Coronary artery (tissue), 2 donors: ENCODE measurements around the gene ANXA5.
"Not testable (repeated sequence)": the region's sequence is repeated elsewhere in the genome, so short reads cannot be mapped to it uniquely, and the experiment has no call there.

Source experiments
- DNase-seq: peaks from one replicate; pipeline ENCODE4 v3.0.0-alpha.2; 2017; ENCODE audit warnings: low spot score
- H3K27ac ChIP-seq, 2 donors: fragments of 200-600 bp; sonication (generic); one replicate each; pipeline ENCODE4 v1.5.1; 2016 to 2019
- H3K4me3 ChIP-seq: fragments of 200-600 bp; sonication (generic); 2 replicates; pipeline ENCODE4 v1.5.1; 2016; ENCODE audit warnings: mild to moderate bottlenecking, moderate library complexity
- TF ChIP-seq, protein P1 (sequence below): fragments of 200-600 bp; sonication (generic); IDR thresholded peaks from one replicate; pipeline ENCODE4 v1.5.1; 2019; ENCODE audit warnings: antibody characterized with exemption

The ANXA5 gene

DNA sequence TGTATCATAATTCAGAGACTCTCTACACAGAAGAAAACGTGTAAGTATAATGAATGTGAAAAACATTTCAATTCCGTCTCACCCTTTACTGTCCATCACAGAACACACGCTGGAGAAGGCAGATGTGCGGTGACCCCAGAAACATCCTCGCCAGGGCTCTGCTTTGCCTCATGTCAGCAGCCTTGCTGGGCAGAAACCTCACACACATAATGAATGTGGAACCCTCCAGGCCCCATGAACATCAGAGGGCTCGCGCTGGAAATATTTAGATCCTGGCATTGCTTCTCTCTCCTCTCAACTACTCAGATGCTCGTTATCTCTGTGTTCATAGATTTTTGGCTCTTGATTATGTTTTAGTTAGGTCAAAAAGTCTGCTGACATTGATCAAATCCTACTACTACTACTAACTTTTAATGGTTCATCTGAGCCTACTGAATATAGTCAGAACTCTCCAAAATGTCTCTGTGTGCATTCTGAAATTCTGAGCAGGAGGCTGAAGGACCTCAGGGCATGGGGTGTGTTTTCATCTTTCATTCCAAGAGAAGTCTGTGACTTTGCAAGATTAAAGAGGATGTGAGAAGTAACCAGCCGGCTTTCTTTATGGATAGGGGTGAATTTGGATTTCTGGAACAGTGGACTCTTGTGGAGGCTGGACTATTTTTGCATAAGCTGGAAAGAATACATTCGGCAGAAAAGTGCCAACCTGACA is 41.2 kb upstream of the ANXA5 start:
- no peak for DNase-seq
- no peak overlapping the region for H3K27ac ChIP-seq
- TF ChIP-seq, protein P1, sequence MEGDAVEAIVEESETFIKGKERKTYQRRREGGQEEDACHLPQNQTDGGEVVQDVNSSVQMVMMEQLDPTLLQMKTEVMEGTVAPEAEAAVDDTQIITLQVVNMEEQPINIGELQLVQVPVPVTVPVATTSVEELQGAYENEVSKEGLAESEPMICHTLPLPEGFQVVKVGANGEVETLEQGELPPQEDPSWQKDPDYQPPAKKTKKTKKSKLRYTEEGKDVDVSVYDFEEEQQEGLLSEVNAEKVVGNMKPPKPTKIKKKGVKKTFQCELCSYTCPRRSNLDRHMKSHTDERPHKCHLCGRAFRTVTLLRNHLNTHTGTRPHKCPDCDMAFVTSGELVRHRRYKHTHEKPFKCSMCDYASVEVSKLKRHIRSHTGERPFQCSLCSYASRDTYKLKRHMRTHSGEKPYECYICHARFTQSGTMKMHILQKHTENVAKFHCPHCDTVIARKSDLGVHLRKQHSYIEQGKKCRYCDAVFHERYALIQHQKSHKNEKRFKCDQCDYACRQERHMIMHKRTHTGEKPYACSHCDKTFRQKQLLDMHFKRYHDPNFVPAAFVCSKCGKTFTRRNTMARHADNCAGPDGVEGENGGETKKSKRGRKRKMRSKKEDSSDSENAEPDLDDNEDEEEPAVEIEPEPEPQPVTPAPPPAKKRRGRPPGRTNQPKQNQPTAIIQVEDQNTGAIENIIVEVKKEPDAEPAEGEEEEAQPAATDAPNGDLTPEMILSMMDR, result no peak
- H3K4me3 ChIP-seq, result no peak overlapping the region

DNA sequence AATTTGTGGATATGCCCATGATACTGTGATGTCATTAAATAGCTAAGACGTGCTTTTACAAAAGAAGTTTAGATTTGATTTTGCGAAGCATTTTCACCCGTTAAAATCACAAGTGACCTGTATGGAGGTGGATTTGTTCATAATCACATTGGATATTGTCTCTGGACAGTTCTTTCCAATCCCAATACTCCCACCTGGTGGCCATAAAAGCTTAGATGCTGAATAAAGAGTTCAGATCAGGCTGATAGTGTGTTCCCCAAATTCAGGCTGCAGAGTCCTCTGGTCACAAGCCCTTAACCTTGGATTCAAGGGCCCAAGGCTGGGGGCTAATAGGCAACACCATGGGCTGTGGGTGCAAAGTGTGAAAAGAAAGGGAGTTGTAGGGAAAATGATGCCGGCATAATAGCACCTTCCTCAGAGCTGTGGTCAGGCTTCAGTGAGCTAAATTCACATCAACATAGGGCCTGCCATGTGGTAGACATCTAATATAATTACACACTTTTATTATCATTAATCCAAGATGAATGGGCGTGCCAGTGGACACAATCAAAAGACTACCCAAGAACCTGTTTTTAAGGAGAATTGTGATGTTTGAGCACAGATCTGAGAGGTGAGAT is 40.1 kb upstream of the ANXA5 start:
- H3K27ac ChIP-seq, result no peak overlapping the region
- no peak overlapping the region for H3K4me3 ChIP-seq
- TF ChIP-seq, protein P1, result peak; percentile 24
- no peak for DNase-seq

DNA sequence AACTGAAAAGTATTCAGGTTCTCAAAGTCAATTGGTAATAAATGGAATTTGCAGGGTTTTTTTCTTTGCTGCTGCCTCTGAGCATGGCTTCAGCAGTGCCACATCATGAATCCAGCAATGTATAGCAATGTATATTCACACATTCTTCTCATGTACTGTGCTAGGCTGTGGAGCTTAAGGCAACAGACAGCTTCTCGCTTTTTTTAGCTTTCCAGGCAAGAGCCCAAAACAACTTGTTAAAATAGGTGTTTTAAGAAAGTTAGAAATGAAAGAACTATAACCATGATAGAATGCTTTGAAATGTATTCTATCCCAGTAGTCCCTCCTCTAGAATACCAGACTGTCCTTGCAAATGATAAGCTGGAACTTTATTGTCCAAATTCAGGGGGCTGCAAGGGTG is 37.8 kb upstream of the ANXA5 start:
- DNase-seq, result no peak
- no peak overlapping the region for H3K4me3 ChIP-seq
- no peak overlapping the region for H3K27ac ChIP-seq
- TF ChIP-seq, protein P1, result no peak

DNA sequence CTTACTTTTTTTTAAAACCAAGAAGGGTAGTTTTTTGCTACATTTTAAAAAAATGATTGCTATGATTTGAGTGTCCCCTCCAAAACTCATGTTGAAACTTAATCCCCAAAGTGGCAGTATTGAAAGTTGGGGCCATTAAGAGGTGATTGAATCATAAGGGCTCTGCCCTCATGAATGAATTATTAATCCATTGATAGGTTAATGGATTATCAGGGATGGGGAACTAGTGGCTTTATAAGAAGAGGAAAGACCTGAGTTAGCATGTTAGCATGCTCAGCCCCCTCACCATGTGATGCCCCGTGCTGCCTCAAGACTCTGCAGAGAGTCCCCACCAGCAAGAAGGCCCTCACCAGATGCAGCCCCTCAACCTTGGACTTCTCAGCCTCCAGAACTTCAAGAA is 37.2 kb upstream of the ANXA5 start:
- DNase-seq, result no peak
- TF ChIP-seq, protein P1, result no peak
- Histone ChIP-seq H3K4me3 (no peak overlapping the region), H3K27ac (no peak overlapping the region)

DNA sequence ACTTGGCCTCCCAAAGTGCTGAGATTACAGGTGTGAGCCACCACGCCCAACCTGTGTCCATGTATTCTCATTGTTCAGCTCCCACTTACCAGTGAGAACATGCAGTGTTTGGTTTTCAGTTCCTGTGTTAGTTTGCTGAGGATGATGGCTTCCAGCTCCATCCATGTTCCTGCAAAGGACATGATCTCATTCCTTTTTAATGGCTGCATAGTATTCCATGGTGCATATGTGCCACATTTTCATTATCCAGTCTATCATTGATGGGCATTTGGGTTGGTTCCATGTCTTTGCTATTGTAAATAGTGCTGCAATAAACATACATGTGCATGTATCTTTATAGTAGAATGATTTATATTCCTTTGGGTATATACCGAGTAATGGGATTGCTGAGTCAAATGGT is 33.0 kb upstream of the ANXA5 start:
- not testable (repeated sequence) for H3K27ac ChIP-seq, DNase-seq, H3K4me3 ChIP-seq

DNA sequence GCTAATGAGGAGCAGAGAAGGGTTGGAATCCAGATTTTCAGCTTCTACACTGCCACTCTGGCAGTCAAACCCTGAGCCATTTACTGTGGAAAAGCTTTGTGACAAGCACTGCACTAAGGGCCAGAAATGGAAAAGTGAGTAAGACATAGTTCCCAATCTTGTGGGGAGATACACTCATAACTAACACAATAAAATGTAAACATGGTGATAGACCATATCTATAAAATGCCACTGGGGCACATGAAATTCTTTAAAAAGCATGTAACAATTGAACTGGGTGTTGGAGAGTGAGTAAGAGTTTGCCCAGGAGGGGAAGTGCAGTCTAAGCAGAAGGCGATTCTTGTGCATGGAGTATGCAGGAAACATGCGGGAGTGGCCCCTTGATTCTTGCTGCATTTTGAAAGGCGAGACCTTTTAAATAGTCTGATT is 32.0 kb upstream of the ANXA5 start:
- TF ChIP-seq, protein P1, result no peak
- no peak for DNase-seq
- Histone ChIP-seq H3K27ac (no peak overlapping the region), H3K4me3 (no peak overlapping the region)

DNA sequence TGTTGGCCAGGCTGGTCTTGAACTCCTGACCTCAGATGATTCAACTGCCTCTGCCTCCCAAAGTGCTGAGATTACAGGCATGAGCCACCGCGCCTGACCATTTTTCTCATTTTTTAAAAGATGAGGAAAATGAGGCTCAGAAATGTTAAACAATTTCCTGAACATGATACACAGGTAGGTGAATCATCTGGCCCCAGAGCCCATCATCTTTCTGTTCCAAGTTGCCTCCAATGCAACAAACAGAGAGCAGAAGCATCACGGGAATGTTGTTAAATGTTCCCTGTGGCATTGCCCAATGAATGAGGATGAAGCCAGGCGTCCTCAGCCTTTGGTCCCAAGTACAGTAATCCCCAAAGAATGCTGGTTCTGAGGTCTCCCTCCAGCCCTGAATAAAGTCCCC is 31.3 kb upstream of the ANXA5 start:
- TF ChIP-seq, protein P1, result no peak
- DNase-seq, result no peak
- no peak overlapping the region for H3K27ac ChIP-seq
- H3K4me3 ChIP-seq, result no peak overlapping the region
